HG03108 (cell line): ENCODE measurements around the gene RANBP1.

Experiments used
- ATAC-seq: cut with Tn5 transposase; IDR thresholded peaks from one replicate; pipeline ENCODE4 v1.9.1; 2021; ENCODE audit warnings: moderate library complexity; ENCODE audit not compliant: unreplicated experiment

The RANBP1 gene

GRCh38 chr22:20167643-20168322 lies 51.9 kb downstream of the RANBP1 start:
- ATAC-seq, result no peak

- no peak for ATAC-seq
Measured at GRCh38 chr22:20169253-20169822, 53.4 kb downstream of the RANBP1 start.

- ATAC-seq, result no peak
Measured at GRCh38 chr22:20170170-20170569, 54.3 kb downstream of the RANBP1 start.

GRCh38 chr22:20171288-20172140 lies 55.6 kb downstream of the RANBP1 start:
- ATAC-seq, result no peak

- no peak for ATAC-seq
Measured at GRCh38 chr22:20172141-20172613, 56.3 kb downstream of the RANBP1 start.

- ATAC-seq, result no peak
Measured at GRCh38 chr22:20173246-20173645, 57.3 kb downstream of the RANBP1 start.

GRCh38 chr22:20173772-20174171 lies 57.9 kb downstream of the RANBP1 start:
- ATAC-seq, result no peak

GRCh38 chr22:20174785-20175596 lies 59.1 kb downstream of the RANBP1 start:
- no peak for ATAC-seq

- ATAC-seq, result no peak
Measured at GRCh38 chr22:20175597-20175900, 59.6 kb downstream of the RANBP1 start.

GRCh38 chr22:20176421-20177085 lies 60.6 kb downstream of the RANBP1 start:
- no peak for ATAC-seq
